Left ventricle myocardium inferior (tissue), 1 donor: ENCODE results near the gene IL22RA1. TPM values are rescaled to one million over a fixed set of nuclear protein-coding genes. Genes with fewer than 3 reads are reported as not detected.

Experiments
- DNase-seq: peaks from one replicate; pipeline ENCODE4 v3.0.0-alpha.2; 2020
- H3K27ac ChIP-seq: fragments of 200-600 bp; replicated peaks from 2 replicates; pipeline ENCODE4 v1.8.0; 2021
- H3K27me3 ChIP-seq: fragments of 200-600 bp; 2 replicates; pipeline ENCODE4 v1.8.0; 2021; ENCODE audit warnings: low read depth
- H3K36me3 ChIP-seq: fragments of 200-600 bp; 2 replicates; pipeline ENCODE4 v1.8.0; 2021
- H3K4me1 ChIP-seq: fragments of 200-600 bp; 2 replicates; pipeline ENCODE4 v1.8.0; 2021
- H3K4me3 ChIP-seq: fragments of 200-600 bp; 2 replicates; pipeline ENCODE4 v1.8.0; 2021; ENCODE audit warnings: mild to moderate bottlenecking, moderate library complexity
- H3K9me3 ChIP-seq: fragments of 200-600 bp; replicated peaks from 2 replicates; pipeline ENCODE4 v1.8.0; 2021
- CTCF ChIP-seq: fragments of 200-600 bp; IDR thresholded peaks from 2 replicates; pipeline ENCODE4 v1.8.0; 2021; ENCODE audit warnings: antibody characterized with exemption, mild to moderate bottlenecking, borderline replicate concordance
- intact Hi-C: fragments of 100-400 bp; cut with micrococcal nuclease; formaldehyde crosslinking; loops from one replicate; pipeline ENCODE4 v1.11.0; 2022
- total RNA-seq: library from RNA; stranded (reverse); fragmentation: NEBNext Ultra II Directional; extraction: Animal tissue kit (Norgen Biotek cat#: 25700); gene quantifications from one replicate; pipeline ENCODE4 v1.2.1, GENCODE V29; 2021
- donor health status: DM: no; HTN: yes; CAD: no; lungs with severe emphysema.

The IL22RA1 gene
- total RNA-seq, 1 donor from 2014 or later, result 0.14 TPM

GRCh38 chr1:24139841-24140425, 3.0 kb downstream of the IL22RA1 start:
- Histone ChIP-seq H3K9me3 (no peaks in the 10 kb centered on the region), H3K27me3 (peaks cover 20% of the 10 kb centered on the region), H3K4me3 (no peak overlapping the region), H3K27ac (no peak overlapping the region), H3K36me3 (no peaks in the 10 kb centered on the region), H3K4me1 (peaks cover 15% of the 10 kb centered on the region)
- no peak for TF ChIP-seq CTCF
- intact Hi-C loops, result no loop called here
- no peak for DNase-seq

GRCh38 chr1:24139222-24139489, 3.8 kb downstream of the IL22RA1 start:
- Histone ChIP-seq H3K4me3 (no peak overlapping the region), H3K36me3 (no peaks in the 10 kb centered on the region), H3K27ac (no peak overlapping the region), H3K9me3 (no peaks in the 10 kb centered on the region), H3K4me1 (peaks cover 15% of the 10 kb centered on the region), H3K27me3 (peaks cover 20% of the 10 kb centered on the region)
- intact Hi-C loops, result no loop called here
- TF ChIP-seq CTCF, result no peak
- no peak for DNase-seq

GRCh38 chr1:24138476-24139221, 4.3 kb downstream of the IL22RA1 start:
- peaks cover 13% of the 10 kb centered on the region for H3K4me1 ChIP-seq
- DNase-seq, result no peak
- H3K36me3 ChIP-seq, result no peaks in the 10 kb centered on the region
- peaks cover 20% of the 10 kb centered on the region for H3K27me3 ChIP-seq
- H3K9me3 ChIP-seq, result no peaks in the 10 kb centered on the region
- no peak for TF ChIP-seq CTCF
- no peak overlapping the region for H3K27ac ChIP-seq
- intact Hi-C loops, result no loop called here
- no peak overlapping the region for H3K4me3 ChIP-seq

- Histone ChIP-seq H3K9me3 (no peaks in the 10 kb centered on the region), H3K4me1 (no peaks in the 10 kb centered on the region), H3K27me3 (peaks cover 12% of the 10 kb centered on the region), H3K27ac (no peak overlapping the region), H3K4me3 (no peak overlapping the region), H3K36me3 (no peaks in the 10 kb centered on the region)
- TF ChIP-seq CTCF, result no peak
- intact Hi-C loops, result no loop called here
- no peak for DNase-seq
Observed at GRCh38 chr1:24136956-24137539, 5.9 kb downstream of the IL22RA1 start.

- Histone ChIP-seq H3K27ac (no peak overlapping the region), H3K4me3 (no peak overlapping the region), H3K27me3 (no peaks in the 10 kb centered on the region), H3K4me1 (no peaks in the 10 kb centered on the region), H3K36me3 (no peaks in the 10 kb centered on the region), H3K9me3 (peaks cover 17% of the 10 kb centered on the region)
- intact Hi-C loops, result no loop called here
- no peak for TF ChIP-seq CTCF
- no peak for DNase-seq
Observed at GRCh38 chr1:24134376-24134775, 8.6 kb downstream of the IL22RA1 start.
